Fibroblast of the conjunctiva (primary cell): ENCODE results near the gene NDFIP2.

Source experiments
- DNase-seq: peaks from one replicate; pipeline ENCODE4 v3.0.0-alpha.2; 2010; ENCODE audit warnings: low read depth

Gene NDFIP2, protein sequence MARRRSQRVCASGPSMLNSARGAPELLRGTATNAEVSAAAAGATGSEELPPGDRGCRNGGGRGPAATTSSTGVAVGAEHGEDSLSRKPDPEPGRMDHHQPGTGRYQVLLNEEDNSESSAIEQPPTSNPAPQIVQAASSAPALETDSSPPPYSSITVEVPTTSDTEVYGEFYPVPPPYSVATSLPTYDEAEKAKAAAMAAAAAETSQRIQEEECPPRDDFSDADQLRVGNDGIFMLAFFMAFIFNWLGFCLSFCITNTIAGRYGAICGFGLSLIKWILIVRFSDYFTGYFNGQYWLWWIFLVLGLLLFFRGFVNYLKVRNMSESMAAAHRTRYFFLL

GRCh38 chr13:79480954-79481684 lies at the start of gene NDFIP2:
Gene NDFIP2, plus strand, starts transcription at chr13:79481155. Its CDS starts 49 bp downstream, at chr13:79481204.
- DNase-seq, result peak; percentile 55

DNA sequence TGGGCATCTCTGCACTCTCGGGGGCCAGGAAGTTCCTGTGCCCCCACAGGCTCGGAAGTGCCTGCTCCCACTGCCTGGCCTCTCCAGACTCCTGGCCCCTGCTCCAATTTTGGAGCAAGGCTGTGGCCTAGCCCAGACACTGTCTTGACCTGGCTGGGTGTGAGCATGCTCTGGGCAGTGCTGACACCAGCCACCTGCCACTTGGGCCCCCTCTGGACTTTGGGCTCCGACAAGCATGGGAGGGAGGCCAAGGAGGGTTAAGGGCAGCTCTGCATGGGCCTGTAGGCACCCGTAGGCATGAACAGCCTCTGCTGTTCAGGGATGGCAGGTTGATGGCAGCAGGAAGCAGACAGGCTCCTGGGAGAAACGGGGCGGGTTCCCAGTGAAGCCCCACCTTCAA lies 48.9 kb upstream of the NDFIP2 start:
- no peak for DNase-seq

- no peak for DNase-seq
These were observed 48.0 kb upstream of the NDFIP2 start for GRCh38 chr13:79432992-79433391.

DNA sequence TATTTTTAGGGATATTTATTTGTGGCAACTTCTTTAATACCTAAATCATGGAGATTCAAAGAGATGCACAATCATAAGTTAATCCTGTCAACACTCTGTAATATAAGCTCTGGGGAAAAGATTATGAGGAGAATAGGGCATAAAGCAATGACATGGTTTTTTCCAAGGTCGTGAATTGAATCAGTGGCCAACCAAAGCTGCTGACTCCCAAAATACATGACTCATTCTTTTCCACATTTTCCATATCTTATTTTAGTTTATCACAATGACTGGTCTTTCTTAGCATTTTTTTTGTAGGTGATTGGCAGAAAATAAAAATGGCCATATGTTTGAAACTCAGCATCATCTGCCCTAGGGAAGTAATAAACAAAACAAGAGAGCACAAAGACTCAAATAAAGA lies 46.4 kb upstream of the NDFIP2 start:
- DNase-seq, result no peak

DNA sequence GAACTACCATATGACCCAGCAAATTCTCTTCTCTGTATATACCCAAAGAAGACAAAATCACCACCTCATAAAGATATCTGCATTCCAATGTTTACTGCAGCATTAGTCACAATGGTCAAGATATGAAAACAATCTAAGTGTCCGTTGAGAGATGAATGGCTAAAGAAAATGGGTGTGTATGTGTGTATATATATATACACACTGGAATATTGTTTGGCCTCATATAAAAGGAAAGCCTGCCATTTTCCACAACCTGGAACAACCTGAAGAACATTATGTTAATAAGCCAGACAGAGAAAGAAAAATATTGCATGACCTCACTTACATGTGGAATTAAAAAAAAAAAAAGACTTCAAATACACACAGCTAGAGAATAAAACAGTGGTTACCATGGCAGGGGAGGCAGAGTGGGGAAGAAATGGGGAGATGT lies 45.4 kb upstream of the NDFIP2 start:
- no peak for DNase-seq

DNA sequence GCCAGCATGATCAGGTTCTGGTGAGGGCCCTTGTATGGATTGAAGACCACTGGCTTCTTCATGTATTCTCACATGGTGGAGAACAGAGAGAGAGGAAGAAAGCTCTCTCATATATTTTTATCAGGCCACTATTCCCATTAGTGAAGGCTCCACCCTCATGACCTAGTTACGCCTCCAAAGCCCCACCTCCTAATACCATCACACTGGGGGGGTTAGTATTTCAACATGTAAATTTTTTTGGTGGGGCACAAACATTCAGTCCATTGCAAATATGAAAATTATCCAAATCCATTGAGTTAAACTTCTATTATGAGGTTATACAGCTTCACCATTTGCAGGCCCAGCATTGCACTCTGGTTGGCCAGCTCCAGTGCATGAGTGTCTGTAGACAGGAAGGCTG lies 41.7 kb upstream of the NDFIP2 start:
- no peak for DNase-seq

GRCh38 chr13:79440958-79441528 lies 39.9 kb upstream of the NDFIP2 start:
- DNase-seq, result no peak

DNA sequence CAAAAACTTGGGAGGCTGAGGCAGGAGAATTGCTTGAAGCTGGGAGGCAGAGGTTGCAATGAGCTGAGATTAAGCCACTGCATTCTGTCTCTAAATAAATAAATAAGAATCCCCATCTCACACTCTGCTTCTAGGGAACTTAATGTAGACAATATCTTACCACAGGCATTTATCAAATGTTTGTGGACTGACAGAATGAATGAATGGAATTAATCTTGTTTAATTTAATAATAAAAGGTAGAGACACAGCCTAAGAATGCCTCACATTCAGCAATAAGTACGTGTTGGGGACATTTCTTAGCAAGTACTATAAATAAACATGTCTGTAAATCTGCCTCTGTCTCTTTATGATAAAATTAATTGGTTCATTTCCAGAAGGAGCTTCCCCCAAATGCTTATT lies 38.7 kb upstream of the NDFIP2 start:
- no peak for DNase-seq

- DNase-seq, result no peak
These were observed 38.2 kb upstream of the NDFIP2 start for GRCh38 chr13:79442706-79443105.

- no peak for DNase-seq
These were observed 34.8 kb upstream of the NDFIP2 start for GRCh38 chr13:79445968-79446645.

DNA sequence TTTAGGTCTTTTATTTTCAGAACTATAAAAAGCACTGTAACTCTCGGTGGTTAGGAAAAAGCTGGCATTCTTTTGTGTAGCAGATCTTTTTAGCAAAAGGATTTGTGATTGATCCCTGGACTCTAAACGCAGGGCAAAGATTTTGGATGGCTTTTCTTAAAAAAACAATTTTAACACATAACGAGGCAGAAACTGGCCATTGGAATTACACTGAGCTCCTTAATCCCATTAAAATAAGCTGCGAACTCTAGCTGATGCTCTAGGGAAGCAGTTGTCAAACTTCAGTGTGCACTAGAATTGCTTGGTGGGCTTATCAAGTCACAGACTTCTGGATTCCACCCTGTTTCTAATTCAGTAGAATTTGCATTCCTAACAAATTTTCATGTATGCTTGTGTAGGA lies 33.8 kb upstream of the NDFIP2 start:
- no peak for DNase-seq

GRCh38 chr13:79447741-79448140 lies 33.2 kb upstream of the NDFIP2 start:
- DNase-seq, result no peak

DNA sequence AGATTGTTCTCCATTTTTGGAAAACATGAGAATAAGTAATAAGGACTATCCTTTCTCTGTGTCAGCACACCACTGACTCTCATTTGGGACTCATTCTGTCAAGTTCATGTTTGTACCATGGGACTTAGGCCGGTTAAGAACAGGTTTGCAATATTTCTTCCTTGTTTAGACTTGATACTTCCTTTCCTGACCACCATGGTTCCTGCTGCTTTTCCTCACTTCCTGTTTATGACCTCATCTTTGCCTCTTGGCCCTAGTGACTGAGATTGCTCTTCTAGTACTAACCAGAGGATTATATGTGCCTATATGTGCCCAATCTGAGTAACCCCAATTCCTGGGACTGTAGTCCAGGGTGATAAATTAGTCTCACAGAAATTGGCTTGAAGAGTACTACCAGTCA lies 32.5 kb upstream of the NDFIP2 start:
- DNase-seq, result no peak

DNA sequence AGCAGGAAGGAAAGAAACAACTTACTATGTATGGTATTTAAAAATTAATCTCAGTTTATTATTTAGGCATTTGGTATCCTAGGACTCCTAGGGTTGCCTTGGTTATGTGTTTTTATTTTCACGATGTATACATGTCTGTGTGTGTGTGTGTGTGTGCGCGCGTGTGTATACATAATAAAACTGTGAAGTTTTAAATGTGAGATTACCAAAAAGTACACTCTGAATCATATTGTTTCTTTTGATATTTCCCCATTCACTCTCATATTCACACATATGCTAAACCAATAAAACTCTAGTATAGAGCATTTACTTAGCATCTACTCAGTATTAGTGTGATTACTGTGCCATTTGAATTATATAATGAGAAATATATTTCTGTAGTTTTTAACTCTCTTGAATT lies 30.8 kb upstream of the NDFIP2 start:
- no peak for DNase-seq

- peak; percentile 69 for DNase-seq
These were observed 29.4 kb upstream of the NDFIP2 start for GRCh38 chr13:79451500-79451962.

DNA sequence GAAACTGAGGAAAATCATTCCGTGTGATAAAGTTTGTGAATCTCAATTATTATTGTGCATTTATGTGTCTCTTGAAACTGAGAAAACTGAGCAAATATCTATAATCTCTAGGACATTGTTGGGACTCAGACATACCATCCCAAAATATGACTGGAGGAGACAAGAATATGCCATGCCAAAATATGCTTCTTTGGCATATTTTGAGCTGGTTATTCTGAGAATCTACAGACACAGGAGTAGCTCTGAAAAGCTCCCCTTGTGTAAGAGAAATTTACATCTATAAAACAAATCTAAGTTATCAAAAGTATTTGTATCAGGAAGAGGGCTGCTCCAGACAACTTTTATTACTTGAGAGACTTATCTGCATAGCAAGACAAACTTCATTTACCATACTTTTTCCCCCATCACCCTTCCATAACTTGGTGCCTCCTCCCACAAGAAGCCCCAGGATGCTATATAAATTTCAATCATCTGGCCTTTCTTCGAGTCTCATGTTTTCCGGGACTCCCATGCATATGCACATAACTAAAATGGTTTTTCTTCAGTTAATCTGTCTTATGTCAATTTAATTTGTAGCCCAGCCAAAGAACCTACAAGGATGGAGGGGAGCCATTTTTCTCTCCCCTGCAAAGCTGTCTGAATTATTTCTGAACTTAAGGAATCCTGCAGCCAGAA lies 28.6 kb upstream of the NDFIP2 start:
- no peak for DNase-seq

GRCh38 chr13:79455331-79455730 lies 25.6 kb upstream of the NDFIP2 start:
- no peak for DNase-seq

DNA sequence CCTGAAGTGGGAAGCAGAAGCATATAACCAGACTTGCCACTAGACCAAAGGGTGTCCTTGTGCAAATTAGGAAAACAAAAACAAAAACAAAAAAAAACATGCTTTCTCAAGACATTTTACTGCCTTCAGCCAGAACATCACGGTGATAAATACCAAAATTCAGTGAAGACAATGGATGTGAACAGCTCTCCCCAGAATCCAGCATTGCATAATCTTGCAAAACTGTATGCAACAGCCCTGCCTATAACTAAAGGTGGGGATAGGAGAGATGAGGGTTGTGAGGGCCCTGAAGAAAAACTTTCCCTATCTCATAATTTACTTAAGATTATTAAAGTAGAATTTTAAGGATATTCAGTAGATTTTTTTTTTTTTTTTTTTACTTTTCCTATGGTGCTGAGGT lies 24.9 kb upstream of the NDFIP2 start:
- DNase-seq, result no peak

DNA sequence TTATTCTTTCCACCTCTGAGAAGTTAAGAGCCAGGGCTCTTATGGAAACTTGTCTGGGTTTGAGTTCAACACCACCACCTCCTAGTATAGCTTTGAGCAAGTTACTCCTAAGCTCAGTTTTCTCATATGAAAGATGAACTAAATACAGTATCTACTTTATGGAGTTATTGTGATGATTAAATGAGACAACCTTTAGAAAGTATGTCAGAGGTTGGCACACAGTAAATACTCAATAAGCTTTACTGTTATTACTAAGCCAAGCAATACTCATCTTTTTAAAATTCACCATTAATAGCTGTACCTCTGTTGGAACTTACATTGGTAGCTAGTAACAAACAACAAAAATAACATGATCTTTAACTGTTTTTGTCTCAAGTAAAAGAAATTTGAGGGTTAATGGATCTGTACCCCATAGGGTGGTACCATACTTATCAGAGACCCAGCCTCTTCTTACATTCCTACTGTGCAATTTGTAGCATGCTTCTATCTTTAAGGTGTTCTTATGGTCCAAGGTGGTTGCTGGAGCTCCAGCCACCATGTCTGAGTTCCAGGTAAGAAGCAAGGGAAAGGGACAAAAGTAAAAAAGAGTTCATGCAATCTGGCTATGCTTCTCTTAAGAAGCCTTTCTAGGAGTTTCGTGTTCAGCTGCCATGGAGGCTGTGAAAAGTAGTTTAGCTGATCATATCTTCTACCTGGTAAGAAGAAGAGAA lies 24.1 kb upstream of the NDFIP2 start:
- DNase-seq, result no peak

DNA sequence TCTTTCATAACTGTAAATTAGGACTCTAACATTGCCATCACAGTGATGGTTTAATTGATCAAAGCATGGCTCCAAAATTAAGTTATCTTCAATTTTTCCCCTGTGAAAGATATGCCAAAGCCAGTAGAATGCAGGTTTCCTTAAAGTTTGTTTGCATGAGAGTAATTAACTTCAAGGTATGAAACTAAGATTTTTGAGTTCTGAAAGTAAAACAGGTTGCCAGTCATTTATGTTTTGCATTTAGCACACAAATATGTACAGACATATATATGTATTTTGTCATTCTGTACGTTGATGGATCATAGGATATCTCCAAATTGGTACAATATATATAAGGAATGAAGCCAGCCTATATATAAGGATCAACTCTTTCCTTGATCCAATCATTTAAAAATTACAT lies 23.6 kb upstream of the NDFIP2 start:
- no peak for DNase-seq

- peak; percentile 64 for DNase-seq
These were observed 23.0 kb upstream of the NDFIP2 start for GRCh38 chr13:79457948-79458347.
